ENCODE measurements around the gene VSIG4.

DNA sequence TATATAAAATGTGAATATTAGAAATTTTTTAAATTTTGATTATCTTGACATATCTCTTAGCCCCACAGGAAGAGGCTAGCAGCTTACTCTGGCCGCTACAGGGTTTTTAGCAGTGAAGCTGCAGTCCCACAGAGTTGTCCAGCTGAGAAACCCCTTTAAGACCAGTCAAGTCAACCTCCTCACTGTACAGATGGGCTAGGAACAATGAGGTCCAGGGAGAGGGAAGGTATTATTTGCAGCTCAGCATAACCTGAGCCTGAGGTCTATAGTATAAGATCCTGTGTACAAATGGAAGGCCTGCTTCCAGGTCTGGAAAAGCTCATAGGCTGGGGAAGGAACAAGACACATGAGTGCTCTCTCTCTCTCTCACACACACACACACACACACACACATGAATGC, 1.8 kb downstream of the VSIG4 start:
- no peak for TF ChIP-seq EP300 (IDR thresholded peaks at IDR 0.05; ENCODE audit: borderline replicate concordance)
- no peak for TF ChIP-seq TAF1 (IDR thresholded peaks at IDR 0.05; ENCODE audit: low read depth)
- TF ChIP-seq, protein P1, sequence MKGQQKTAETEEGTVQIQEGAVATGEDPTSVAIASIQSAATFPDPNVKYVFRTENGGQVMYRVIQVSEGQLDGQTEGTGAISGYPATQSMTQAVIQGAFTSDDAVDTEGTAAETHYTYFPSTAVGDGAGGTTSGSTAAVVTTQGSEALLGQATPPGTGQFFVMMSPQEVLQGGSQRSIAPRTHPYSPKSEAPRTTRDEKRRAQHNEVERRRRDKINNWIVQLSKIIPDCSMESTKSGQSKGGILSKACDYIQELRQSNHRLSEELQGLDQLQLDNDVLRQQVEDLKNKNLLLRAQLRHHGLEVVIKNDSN (IDR thresholded peaks at IDR 0.05) = no peak
- TF ChIP-seq NFIC (IDR thresholded peaks at IDR 0.05) = no peak
- TF ChIP-seq EGR1 (IDR thresholded peaks at IDR 0.05) = no peak
- no peak for TF ChIP-seq CREB1 (IDR thresholded peaks at IDR 0.05; ENCODE audit: low read depth)
- TF ChIP-seq FOXM1 (IDR thresholded peaks at IDR 0.05; ENCODE audit: borderline replicate concordance, low read depth) = no peak
- TF ChIP-seq, protein P2, sequence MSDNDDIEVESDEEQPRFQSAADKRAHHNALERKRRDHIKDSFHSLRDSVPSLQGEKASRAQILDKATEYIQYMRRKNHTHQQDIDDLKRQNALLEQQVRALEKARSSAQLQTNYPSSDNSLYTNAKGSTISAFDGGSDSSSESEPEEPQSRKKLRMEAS (IDR thresholded peaks at IDR 0.05) = no peak
- TF ChIP-seq TEAD4 (IDR thresholded peaks at IDR 0.05) = no peak
- TF ChIP-seq RAD21 (IDR thresholded peaks at IDR 0.05; ENCODE audit: low read depth) = no peak
- TF ChIP-seq YY1 (IDR thresholded peaks at IDR 0.05; ENCODE audit: low read depth) = no peak

Measured in Ishikawa (cell line).